HG03432 (cell line): ENCODE measurements around the gene OTOGL.
"Not testable (repeated sequence)": the region's sequence is repeated elsewhere in the genome, so short reads cannot be mapped to it uniquely, and the experiment has no call there.

Experiments used
- ATAC-seq: cut with Tn5 transposase; IDR thresholded peaks from one replicate; pipeline ENCODE4 v1.9.1; 2021; ENCODE audit warnings: mild to moderate bottlenecking, moderate library complexity; ENCODE audit not compliant: unreplicated experiment

The OTOGL gene

GRCh38 chr12:80129895-80130530 lies 30.7 kb downstream of the OTOGL start:
- ATAC-seq, result no peak

- ATAC-seq, result no peak
Measured at GRCh38 chr12:80135624-80136023, 36.3 kb downstream of the OTOGL start.

GRCh38 chr12:80140005-80140404 lies 40.7 kb downstream of the OTOGL start:
- ATAC-seq, result no peak

GRCh38 chr12:80142640-80143039 lies 43.3 kb downstream of the OTOGL start:
- no peak for ATAC-seq

GRCh38 chr12:80143537-80143936 lies 44.2 kb downstream of the OTOGL start:
- no peak for ATAC-seq

GRCh38 chr12:80149547-80150313 lies 50.4 kb downstream of the OTOGL start:
- not testable (repeated sequence) for ATAC-seq

GRCh38 chr12:80151131-80151530 lies 51.8 kb downstream of the OTOGL start:
- ATAC-seq, result no peak

GRCh38 chr12:80154261-80154660 lies 54.9 kb downstream of the OTOGL start:
- peak; percentile 78 for ATAC-seq

- no peak for ATAC-seq
Measured at GRCh38 chr12:80156306-80156705, 57.0 kb downstream of the OTOGL start.

GRCh38 chr12:80157645-80158044 lies 58.3 kb downstream of the OTOGL start:
- no peak for ATAC-seq

- no peak for ATAC-seq
Measured at GRCh38 chr12:80161612-80162011, 62.3 kb downstream of the OTOGL start.

GRCh38 chr12:80162177-80162576 lies 62.8 kb downstream of the OTOGL start:
- ATAC-seq, result no peak

- no peak for ATAC-seq
Measured at GRCh38 chr12:80165746-80166145, 66.4 kb downstream of the OTOGL start.

- no peak for ATAC-seq
Measured at GRCh38 chr12:80166751-80167150, 67.4 kb downstream of the OTOGL start.

- no peak for ATAC-seq
Measured at GRCh38 chr12:80168936-80169335, 69.6 kb downstream of the OTOGL start.

GRCh38 chr12:80170915-80171314 lies 71.6 kb downstream of the OTOGL start:
- ATAC-seq, result no peak

GRCh38 chr12:80173083-80173864 lies 73.9 kb downstream of the OTOGL start:
- no peak for ATAC-seq

GRCh38 chr12:80175307-80175930 lies 76.1 kb downstream of the OTOGL start:
- no peak for ATAC-seq

GRCh38 chr12:80176706-80177105 lies 77.4 kb downstream of the OTOGL start:
- ATAC-seq, result no peak

- peak; percentile 95 for ATAC-seq
Measured at GRCh38 chr12:80178846-80179245, 79.5 kb downstream of the OTOGL start.

- no peak for ATAC-seq
Measured at GRCh38 chr12:80183939-80184338, 84.6 kb downstream of the OTOGL start.
